HS-5 (cell line): ENCODE measurements around the gene ANKRD13D.
A peak's percentile ranks its signal among the peaks of the same experiment; 100 is the strongest.
"Not testable (repeated sequence)": the region's sequence is repeated elsewhere in the genome, so short reads cannot be mapped to it uniquely, and the experiment has no call there.

Source experiments
- DNase-seq: peaks from one replicate; pipeline ENCODE4 v3.0.0-alpha.2; 2012; ENCODE audit warnings: low read depth

ANKRD13D gene

DNA sequence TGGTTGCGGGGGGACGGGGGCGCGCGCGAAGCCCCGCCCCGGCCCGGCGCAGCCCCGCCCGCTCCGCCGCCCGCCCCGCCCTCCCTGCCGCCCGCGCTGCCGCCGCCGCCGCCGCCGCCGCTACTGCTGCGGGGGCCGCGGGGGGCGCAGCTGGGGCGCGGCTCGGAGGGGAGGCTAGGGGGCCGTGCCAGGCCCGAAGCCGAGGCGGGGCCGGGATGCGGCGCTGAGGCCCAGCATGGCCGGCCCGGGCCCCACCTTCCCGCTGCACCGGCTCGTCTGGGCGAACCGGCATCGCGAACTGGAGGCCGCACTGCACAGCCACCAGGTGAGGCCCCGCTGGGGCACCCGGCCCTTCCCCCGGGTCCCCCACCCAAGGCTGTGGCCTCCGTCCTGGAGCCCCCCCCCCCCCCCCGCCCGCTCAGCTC is at the start of gene ANKRD13D:
ANKRD13D (plus strand) TSS at position 78 of the 425 bp plus-strand sequence; CDS start at position 236, 158 bp downstream.
- no peak for DNase-seq

DNA sequence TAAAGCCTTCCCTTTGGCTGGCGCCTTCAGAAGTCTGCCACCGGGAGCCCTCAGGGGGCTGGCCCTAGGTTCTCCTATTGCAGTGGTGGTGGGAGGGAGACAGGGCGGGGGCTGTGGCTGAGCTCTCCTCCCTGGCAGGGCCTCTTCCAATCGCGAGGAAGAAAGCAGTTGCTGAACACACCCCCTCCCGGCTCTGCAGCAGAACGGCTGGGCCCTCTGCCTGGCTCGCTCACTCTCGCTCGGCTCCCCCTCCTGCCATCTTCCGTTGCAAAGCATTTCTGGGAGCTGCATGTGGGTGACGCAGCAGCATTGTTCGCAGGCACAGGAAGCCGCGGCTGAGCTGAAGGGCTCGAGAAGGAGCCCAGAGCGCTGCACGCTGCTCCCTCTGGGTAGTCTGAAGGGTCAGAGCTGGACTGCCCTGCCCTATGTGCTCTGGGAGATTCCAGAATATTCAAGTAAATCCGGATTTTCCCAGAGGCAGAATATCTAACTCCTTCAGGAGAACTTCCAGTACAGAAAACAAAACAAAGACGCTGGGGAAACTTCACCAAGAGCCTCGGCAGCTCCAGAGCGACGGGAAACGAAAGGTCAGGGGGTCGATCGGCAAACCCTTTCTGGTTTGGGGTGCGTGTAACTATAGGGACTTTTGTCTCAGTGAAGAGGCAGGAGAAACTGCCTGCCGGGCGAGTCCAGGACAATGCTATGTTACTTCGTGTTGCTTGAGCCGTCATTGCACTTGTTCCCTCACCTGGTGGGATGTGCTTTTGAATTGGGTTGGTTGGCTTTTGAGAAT is 49.1 kb upstream of the ANKRD13D start:
- peak; percentile 93 for DNase-seq

DNA sequence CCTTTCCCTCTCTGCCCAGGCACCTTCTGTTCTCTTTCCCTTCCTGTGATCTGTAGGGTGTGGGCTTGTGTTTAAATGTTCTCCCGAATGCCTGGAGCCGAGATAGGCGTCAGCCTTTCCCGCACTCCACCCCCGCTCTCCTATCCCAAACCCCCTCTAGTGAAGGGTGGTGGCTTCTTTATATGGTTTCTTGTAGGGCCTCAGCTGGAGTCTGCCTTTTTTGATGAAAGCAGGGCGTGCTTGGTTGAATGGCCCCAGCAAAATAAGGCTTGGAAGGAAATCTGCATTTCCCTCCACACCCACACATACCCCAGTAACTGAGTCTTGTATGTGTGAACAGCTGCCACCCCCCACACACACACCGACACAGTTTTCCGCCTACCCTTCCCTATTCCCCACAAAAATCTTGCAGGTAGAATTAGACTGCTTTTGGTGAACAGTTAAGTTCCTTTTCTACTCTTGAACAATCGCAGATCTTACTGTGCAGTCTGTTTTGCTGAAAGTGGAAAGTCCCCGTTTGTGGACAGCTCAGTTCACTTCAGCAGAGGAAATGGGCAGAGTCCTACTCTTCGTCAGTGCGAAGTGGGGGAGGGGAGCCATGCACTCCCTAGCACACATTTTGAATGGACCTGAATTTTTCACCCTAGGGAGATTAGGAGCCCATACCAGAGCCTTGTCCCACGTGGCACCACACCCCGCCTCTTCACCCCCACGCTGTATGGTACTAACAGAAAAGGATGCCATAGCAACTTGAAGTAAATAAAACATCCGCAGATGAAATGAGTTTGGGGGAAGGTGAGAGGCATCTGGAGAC is 48.3 kb upstream of the ANKRD13D start:
- DNase-seq: peak; percentile 31

DNA sequence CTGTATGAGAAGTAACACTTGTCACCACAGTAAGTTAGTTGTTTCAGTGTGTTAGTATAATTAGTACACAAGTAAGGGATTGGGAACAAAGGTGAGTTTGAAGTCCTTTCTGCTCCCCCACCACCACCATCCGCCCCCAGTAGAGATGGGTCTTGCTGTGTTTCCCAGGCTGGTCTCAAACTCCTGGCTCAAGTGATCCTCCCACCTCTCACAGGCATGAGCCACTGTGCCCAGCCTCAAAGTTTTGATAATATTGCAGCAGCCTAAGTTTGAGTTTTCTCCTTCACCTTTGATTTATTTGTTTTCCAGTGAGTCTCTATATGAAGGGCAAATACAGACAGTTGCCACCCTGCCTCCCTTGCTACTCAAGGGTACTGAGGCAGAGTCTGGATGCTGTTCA is 46.6 kb upstream of the ANKRD13D start:
- DNase-seq: no peak

DNA sequence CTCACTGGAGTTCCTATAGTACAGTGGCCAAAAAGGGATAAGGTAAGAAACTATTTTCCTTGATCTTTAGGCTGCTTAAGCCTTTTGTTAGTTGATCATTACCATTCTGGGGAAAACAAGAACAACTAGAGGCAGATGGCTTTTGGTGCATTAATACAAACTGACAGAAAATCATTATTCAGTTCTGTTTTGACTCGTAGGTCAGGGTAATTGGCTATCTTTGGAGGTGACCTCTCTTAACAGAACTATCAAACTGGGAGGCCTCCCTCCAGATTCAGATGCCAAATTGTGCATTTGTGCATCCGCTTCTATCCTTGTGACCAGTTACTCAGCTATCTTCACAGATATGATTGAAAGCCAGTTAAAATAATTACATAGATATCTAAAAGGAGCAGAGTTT is 46.1 kb upstream of the ANKRD13D start:
- DNase-seq: no peak

DNA sequence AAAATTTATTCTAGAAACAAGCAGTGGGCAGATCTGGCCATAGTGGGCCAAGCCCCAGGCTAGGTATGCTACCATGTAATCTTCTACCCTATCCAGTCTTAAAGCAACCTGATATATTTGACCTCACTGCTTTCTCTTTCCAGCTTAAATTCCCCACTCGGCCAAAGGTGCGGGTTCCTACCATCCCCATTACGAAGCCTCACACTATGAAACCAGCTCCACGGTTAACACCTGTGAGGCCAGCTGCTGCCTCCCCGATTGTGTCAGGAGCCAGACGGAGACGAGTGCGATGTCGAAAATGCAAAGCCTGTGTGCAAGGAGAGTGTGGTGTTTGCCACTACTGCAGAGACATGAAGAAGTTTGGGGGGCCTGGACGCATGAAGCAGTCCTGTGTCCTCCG is 44.1 kb upstream of the ANKRD13D start:
- DNase-seq: no peak

DNA sequence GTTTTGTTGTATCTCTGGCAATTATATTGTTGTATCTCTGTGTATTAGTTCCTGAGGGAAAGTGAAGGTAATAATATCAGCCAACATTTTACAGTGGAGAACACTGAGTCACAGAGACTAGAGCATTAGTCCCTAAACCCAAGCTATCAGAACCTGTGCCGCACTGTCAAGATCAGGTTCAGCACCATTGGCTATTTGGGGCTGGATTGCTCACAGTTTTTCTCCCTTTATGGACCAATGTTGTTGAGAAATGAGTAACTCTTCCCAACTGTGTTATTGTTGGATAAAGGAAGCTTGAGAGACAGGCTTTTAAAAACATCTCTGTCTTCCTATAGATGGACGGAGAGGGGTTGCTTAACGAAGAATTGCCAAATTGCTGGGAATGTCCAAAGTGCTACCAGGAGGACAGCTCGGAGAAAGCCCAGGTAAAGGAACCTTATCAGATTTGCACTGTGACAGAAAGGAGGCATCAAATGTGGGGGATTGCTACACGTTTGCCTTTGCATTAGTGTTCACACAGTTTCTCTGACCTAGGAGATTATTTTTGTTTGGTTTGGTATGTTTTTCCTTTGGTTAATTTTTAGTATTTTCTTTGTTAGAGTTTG is 41.1 kb upstream of the ANKRD13D start:
- DNase-seq: no peak

DNA sequence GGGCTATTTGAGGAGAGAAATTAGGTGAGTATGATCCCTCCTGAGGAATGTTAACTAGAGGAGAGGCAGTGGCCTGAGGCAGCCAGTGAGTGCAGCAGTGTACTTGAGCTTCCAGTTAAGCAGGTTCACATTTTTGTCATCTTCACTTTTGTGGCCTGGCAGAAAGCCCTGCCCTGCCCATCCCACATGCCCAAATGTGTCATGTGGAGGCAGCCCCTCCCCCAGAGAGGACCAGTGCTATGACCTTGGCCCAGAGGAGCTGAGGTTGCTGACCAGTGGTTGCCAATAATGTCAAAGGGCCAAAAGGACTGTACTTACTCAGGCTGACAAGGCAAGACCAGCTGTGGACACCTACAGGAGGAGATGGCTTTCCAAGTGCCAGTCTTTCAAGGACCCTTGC is 40.5 kb upstream of the ANKRD13D start:
- no peak for DNase-seq

DNA sequence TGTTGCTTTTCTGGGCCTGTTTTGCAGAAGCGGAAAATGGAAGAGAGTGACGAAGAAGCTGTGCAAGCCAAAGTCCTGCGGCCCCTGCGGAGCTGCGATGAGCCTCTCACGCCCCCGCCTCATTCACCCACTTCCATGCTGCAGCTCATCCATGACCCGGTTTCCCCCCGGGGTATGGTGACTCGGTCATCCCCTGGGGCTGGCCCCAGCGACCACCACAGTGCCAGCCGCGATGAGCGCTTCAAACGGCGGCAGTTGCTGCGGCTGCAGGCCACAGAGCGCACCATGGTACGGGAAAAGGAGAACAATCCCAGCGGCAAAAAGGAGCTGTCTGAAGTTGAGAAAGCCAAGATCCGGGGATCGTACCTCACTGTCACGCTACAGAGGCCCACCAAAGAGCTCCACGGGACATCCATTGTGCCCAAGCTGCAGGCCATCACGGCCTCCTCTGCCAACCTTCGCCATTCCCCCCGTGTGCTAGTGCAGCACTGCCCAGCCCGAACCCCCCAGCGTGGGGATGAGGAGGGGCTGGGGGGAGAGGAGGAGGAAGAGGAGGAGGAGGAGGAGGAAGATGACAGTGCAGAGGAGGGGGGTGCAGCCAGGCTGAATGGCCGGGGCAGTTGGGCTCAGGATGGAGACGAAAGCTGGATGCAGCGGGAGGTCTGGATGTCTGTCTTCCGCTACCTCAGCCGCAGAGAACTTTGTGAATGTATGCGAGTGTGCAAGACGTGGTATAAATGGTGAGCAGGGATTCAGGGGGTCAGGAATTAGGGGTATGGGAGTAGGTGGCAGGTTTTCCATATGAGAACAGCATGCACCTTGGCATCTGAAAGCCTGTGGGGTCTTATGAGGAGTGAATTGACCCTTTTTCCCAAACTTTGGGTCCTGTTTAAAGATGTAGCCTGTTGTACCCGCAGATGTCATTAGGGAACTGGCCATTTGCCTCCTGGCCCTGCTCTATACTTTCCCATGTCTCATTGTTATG is 38.8 kb upstream of the ANKRD13D start:
- no peak for DNase-seq

DNA sequence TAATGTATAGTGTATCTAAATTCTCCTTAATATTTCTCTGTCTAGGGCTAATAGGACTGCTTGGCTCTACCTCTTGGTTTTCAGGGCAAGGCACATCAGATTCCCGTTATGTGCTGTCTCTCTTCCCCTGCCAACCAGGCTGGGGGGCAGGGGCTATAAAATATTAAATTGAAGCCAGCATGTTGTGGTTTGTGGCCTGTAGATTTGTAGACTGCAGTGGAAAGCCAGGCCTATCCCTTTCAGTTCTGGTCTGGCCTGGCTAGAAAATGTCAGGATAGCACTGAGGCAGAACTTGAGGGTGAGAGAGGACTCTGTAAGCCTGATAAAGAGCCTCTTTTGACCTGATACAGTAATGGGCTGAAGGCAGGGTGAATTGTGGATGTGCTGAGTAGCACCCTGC is 37.3 kb upstream of the ANKRD13D start:
- no peak for DNase-seq

DNA sequence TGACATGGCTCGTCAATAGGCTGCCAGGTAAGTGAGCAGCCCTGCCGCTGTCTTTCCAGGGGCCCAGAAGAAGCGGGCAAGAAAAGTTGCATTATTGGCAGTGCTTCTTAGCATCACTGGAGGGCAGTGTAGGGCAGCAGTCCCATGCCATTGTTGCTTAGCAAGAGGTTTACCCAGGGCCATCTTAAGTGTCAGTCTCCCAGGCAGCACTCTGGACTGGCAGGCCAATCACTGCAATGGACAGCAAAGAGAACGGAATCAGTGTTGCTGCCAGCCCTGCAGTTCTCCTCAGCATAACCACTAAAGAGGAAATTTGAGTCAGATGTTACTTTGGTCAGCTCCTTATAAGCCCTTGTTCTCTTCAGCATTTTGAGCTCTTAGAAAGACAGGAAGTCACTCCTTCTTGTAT is 36.3 kb upstream of the ANKRD13D start:
- no peak for DNase-seq

DNA sequence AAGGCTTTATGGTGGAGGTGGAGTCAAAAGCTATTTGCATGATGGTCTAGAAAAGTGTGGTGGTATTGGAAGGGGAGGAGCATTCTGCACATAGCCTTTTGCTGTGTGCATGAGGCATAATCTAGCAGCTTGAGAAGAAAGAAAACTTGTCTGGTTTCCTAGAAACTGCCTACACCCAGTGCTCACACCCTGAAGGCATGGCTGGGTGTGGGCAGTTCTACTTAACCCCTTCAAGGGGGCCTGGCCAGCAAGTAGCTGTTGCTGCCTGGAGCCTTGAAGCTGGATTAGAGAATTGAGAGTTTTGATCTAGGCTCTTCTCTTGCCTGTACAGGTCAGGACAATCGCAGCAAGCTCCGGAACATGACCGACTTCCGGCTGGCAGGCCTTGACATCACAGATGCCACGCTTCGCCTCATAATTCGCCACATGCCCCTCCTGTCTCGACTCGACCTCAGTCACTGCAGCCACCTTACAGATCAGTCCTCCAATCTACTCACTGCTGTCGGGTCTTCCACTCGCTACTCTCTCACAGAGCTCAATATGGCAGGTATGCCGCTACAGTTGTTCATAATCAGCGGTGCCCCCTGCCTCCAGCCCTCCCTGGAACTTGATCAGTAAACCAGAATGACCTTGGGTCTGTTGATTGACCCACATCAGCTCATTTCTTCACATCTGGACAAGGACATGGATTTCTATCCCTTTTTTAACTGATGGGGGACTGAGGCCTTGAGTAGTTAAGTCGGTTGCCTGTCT is 35.1 kb upstream of the ANKRD13D start:
- DNase-seq: no peak

DNA sequence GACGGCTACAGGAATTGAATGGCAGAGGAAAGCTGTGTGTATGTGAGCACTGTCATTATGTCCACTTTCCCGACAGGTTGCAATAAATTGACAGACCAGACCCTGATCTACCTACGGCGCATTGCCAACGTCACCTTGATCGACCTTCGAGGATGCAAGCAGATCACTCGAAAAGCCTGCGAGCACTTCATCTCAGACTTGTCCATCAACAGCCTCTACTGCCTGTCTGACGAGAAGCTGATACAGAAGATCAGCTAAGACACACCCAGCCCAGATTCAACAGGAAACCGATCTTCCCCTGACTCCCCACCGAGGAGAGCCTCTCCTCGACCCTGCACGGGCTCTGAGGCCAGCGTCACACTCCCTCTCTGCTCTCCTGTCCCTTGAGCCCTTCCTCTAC is 34.3 kb upstream of the ANKRD13D start:
- no peak for DNase-seq

DNA sequence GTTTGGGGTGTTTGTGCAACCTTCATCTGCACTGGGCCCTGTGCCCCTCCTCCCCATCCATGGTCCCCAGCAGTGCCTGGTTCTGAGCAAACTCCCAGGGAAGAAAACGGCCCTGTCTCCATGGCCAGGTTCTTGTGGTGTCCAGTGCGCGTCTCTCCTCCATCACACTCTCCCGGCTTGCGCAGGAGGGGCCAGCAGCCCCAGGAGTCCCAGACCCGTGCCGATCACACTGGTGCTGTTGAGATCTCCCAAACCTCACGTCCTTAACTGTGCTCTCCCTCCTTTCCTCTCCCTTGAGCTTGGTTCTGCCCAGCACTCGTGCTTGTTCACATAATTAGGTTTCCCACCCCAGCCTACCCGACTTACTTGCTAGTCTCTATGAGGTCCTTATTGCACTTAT is 33.8 kb upstream of the ANKRD13D start:
- DNase-seq: no peak

DNA sequence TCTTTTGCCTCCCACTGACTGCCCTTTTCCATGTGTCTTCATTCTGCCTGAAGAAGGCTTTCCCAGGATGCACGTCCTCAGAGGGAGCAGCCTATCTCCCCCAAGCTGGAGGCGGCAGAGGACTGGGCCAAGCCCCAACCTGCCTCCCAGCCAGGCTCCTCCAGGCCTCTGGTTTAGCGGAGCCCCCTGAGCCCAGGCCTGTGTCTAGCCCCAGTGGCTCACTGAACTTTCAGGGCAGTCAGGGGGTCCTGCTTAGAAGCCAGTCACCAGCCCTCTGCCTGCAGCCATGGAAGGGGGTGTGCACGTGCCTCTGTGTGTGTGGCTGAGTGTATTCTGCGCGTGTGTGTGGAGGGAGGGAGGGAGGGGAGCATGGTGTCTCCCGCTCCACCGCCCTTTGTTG is 33.2 kb upstream of the ANKRD13D start:
- DNase-seq: no peak

DNA sequence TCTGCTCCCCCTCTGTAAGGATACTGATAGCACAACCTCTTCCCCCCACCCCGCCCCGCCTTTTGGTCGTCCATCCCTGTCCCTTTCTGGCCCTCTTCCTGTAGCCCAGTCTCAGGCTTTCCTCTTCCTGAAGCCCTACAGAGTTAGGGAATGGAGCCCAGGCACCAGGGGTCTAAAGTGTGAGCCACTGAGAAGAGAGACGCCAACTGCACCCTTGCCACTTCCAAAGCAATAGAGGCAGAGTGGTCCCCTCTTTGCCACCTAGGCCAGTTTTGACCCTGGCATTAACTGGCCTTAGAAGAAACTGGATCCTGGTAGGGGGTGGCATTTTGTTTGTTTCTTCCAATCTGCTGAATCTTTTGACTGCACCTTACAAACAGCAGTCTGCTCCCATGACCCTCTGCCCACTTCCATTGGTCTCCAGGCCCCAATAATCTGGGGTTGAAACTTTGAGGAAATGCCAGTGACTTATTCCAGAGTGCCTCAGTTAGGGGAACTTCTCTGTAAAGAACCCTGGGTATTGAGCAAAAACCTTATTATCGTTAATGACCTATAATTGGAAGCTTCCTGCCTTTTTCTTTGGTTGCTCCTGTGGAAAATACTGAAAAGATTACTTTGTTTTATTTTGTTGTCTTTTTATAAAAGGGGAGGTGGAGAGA is 32.5 kb upstream of the ANKRD13D start:
- no peak for DNase-seq

DNA sequence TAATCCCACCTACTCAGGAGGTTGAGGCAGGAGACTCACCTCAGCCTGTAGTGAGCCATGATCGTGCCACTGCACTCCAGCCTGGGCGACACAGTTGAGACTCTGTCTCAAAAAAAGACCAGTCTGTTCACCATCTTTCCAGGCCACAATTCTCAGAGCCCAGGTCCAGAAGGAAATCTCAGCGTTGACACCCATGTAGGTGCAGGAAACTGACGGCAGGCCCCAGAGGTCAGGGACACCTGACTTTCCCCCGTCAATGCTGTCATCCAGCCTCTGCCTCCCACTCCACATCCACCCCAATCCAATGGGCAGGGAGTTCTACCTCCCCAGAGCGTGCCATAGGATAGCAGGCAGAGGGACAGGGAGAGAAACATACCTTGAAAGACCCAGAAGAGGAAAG is 28.7 kb upstream of the ANKRD13D start:
- DNase-seq: no peak

DNA sequence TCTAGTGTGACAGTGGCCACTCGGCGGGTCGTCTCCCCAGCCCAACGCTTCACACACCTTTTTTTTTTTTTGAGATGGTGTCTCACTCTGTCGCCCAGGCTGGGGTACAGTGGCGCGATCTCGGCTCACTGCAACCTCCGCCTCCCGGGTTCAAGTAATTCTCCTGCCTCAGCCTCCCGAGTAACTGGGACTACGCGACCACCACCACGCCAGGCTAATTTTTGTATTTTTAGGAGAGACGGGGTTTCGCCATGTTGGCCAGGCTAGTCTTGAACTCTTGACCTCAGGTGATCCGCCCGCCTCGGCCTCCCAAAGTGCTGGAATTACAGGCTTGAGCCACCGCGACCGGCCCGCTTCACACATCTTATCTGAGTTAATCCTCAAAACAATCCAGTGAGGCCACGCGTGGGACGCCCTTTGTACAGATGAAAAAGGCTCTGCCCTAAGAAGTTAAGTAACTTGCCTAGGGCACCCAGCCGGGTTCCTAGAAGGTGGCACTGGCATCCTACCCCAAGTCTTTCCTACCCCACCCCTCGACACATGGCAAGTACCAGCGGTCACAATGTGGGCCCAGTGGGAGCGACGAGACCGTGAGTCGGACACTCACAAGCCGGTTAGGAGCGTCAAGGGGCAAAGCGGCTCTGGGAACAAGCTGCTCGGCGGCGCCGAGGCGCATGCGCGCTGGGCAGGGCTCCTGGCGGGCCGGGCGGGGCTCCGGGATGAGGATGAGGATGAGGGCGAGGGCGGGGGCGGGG is 28.0 kb upstream of the ANKRD13D start:
- not testable (repeated sequence) for DNase-seq

DNA sequence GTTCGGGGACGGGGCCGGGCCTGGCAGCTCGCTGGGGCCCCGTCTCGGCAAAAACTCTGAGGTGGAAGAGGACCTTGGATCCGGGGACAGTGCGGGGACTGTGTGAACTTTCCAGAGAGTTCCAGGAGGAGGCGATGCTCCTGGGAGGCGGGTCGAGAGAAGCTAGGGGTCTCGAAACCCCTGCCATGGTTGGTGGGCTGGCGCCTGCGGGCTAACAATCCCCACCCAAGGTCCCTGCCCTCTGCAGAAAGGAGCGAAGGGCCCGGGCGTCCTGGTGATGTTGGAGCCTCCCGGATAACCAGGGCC is 27.5 kb upstream of the ANKRD13D start:
- DNase-seq: no peak
